IMR-90 (cell line): ENCODE results near the gene IFI27L1. TPM values are rescaled to one million over a fixed set of nuclear protein-coding genes. Genes with fewer than 3 reads are reported as not detected.

Source experiments
- ATAC-seq: fragments of 200-7000 bp; cut with Tn5 transposase; 2 replicates; pipeline ENCODE4 v1.9.1; 2020; ENCODE audit warnings: low read depth, mild to moderate bottlenecking, moderate library complexity
- BruUV-seq: library from RNA; stranded (reverse); fragments of 400-500 nt; replicated peaks from 2 replicates; lab custom pipeline; 2021; lab: Mats Ljungman, UMichigan
- CTCF ChIA-PET: fragments of 300-600 bp; formaldehyde crosslinking; extraction: SDS; loops from one replicate; lab custom pipeline; 2021; ENCODE audit warnings: antibody characterized with exemption; lab: Yijun Ruan, JAX
- POLR2A ChIA-PET: fragments of 300-600 bp; sonication (Branson Sonifier 250); formaldehyde crosslinking; loops from one replicate; lab custom pipeline; 2022; ENCODE audit warnings: antibody characterized with exemption; ENCODE audit not compliant: unreplicated experiment; lab: Charles Lee
- DNase-seq: peaks from one replicate; pipeline ENCODE4 v3.0.0; 2013
- H2AFZ ChIP-seq: replicated peaks from 2 replicates; pipeline ENCODE3; 2013; ENCODE audit warnings: low read length, mild to moderate bottlenecking; ENCODE audit not compliant: poor library complexity
- H2AK5ac ChIP-seq: 2 replicates; pipeline ENCODE4 v1.6.1; 2013; ENCODE audit warnings: low read depth, low read length, inconsistent platforms
- H2AK9ac ChIP-seq: replicated peaks from 2 replicates; pipeline ENCODE3; 2013; ENCODE audit warnings: mild to moderate bottlenecking, low read depth, low read length, moderate library complexity; ENCODE audit not compliant: poor library complexity
- H2BK120ac ChIP-seq: 2 replicates; pipeline ENCODE4 v1.6.1; 2013; ENCODE audit warnings: low read depth, low read length, inconsistent platforms
- H2BK15ac ChIP-seq: 3 replicates; pipeline ENCODE4 v1.6.1; 2013; ENCODE audit warnings: low read depth, low read length, inconsistent platforms
- H2BK20ac ChIP-seq: 2 replicates; pipeline ENCODE4 v1.6.1; 2013; ENCODE audit warnings: low read depth, mild to moderate bottlenecking, inconsistent platforms, low read length, moderate library complexity
- H2BK5ac ChIP-seq: 2 replicates; pipeline ENCODE4 v1.6.1; 2013; ENCODE audit warnings: mild to moderate bottlenecking, low read depth, low read length, inconsistent platforms; ENCODE audit not compliant: poor library complexity, severe bottlenecking
- H3K14ac ChIP-seq: replicated peaks from 2 replicates; pipeline ENCODE4 v1.6.1; 2013; ENCODE audit warnings: low read depth, low read length, inconsistent platforms
- H3K18ac ChIP-seq: 2 replicates; pipeline ENCODE4 v1.6.1; 2013; ENCODE audit warnings: low read depth, low read length, control low read depth
- H3K23ac ChIP-seq: 2 replicates; pipeline ENCODE4 v1.6.1; 2013; ENCODE audit warnings: low read depth, low read length, inconsistent platforms
- H3K27ac ChIP-seq: 2 replicates; pipeline ENCODE4 v1.5.1; 2013; ENCODE audit warnings: mild to moderate bottlenecking, control low read depth, low read length; ENCODE audit not compliant: insufficient read depth
- H3K27me3 ChIP-seq: 2 replicates; pipeline ENCODE4 v1.6.1; 2013; ENCODE audit warnings: low read length; ENCODE audit not compliant: control insufficient read depth, insufficient read depth
- H3K36me3 ChIP-seq: 2 replicates; pipeline ENCODE4 v1.6.1; 2013; ENCODE audit warnings: low read length, mixed read lengths; ENCODE audit not compliant: control insufficient read depth, insufficient read depth
- H3K4ac ChIP-seq: 2 replicates; pipeline ENCODE4 v1.6.1; 2013; ENCODE audit warnings: low read depth, low read length, inconsistent platforms
- H3K4me1 ChIP-seq: 2 replicates; pipeline ENCODE4 v1.6.1; 2013; ENCODE audit warnings: low read length, mixed read lengths; ENCODE audit not compliant: control insufficient read depth, insufficient read depth
- H3K4me2 ChIP-seq: 2 replicates; pipeline ENCODE4 v1.6.1; 2013; ENCODE audit warnings: low read depth, mild to moderate bottlenecking, control low read depth, low read length, moderate library complexity
- H3K4me3 ChIP-seq: 2 replicates; pipeline ENCODE4 v1.5.1; 2013; ENCODE audit warnings: low read depth, mild to moderate bottlenecking, control low read depth, low read length, moderate library complexity; ENCODE audit not compliant: insufficient read depth
- H3K56ac ChIP-seq: 2 replicates; pipeline ENCODE4 v1.6.1; 2013; ENCODE audit warnings: low read length, inconsistent platforms; ENCODE audit not compliant: insufficient read depth; ENCODE audit errors: extremely low read depth
- H3K79me1 ChIP-seq, 2 experiments: 2 replicates each; pipeline ENCODE4 v1.6.1; 2013; ENCODE audit warnings: low read length in 2 of 2, inconsistent platforms in 1 of 2, low read depth in 1 of 2
- H3K9ac ChIP-seq: 2 replicates; pipeline ENCODE4 v1.6.1; 2013; ENCODE audit warnings: low read depth, low read length, control low read depth
- H3K9me1 ChIP-seq: 2 replicates; pipeline ENCODE4 v1.6.1; 2013; ENCODE audit warnings: low read length, inconsistent platforms; ENCODE audit not compliant: insufficient read depth
- H3K9me3 ChIP-seq: 2 replicates; pipeline ENCODE4 v1.6.1; 2013; ENCODE audit warnings: low read length; ENCODE audit not compliant: control insufficient read depth, insufficient read depth
- H4K20me1 ChIP-seq: 2 replicates; pipeline ENCODE4 v1.6.1; 2013; ENCODE audit warnings: low read length, inconsistent platforms; ENCODE audit not compliant: insufficient read depth
- H4K5ac ChIP-seq: 2 replicates; pipeline ENCODE4 v1.6.1; 2013; ENCODE audit warnings: mild to moderate bottlenecking, low read depth, low read length, control low read depth
- H4K8ac ChIP-seq, 2 experiments: 2 replicates each; pipeline ENCODE4 v1.6.1; 2013; ENCODE audit warnings: low read depth in 2 of 2, low read length in 2 of 2, control low read depth in 1 of 2, inconsistent platforms in 1 of 2
- H4K91ac ChIP-seq: 2 replicates; pipeline ENCODE4 v1.6.1; 2013; ENCODE audit warnings: low read depth, low read length, inconsistent platforms; ENCODE audit not compliant: insufficient read depth
- BHLHE40 ChIP-seq: fragments of 150-350 bp; IDR thresholded peaks from 2 replicates; pipeline ENCODE4 v1.6.1; 2016; ENCODE audit warnings: mild to moderate bottlenecking, low read depth, low read length
- CEBPB ChIP-seq: IDR thresholded peaks from 2 replicates; pipeline ENCODE4 v1.6.1; 2012; ENCODE audit warnings: low read depth, low read length, improper control_type of control experiment
- ELK1 ChIP-seq: fragments of 150-350 bp; IDR thresholded peaks from 2 replicates; pipeline ENCODE4 v1.6.1; 2016; ENCODE audit warnings: low read depth, mild to moderate bottlenecking, low read length, moderate library complexity, borderline replicate concordance
- NFE2L2 ChIP-seq: fragments of 150-350 bp; IDR thresholded peaks from 2 replicates; pipeline ENCODE4 v1.6.1; 2016; ENCODE audit warnings: low read depth, mild to moderate bottlenecking, low read length
- RCOR1 ChIP-seq: IDR thresholded peaks from 2 replicates; pipeline ENCODE4 v1.6.1; 2012; ENCODE audit warnings: mild to moderate bottlenecking, low read length, improper control_type of control experiment; ENCODE audit not compliant: insufficient replicate concordance
- SMC3 ChIP-seq: fragments of 150-350 bp; IDR thresholded peaks from 2 replicates; pipeline ENCODE4 v1.6.1; 2016; ENCODE audit warnings: low read depth, mild to moderate bottlenecking, antibody characterized with exemption, low read length, moderate library complexity
- WGBS, 2 experiments: methylation state at CpG; one replicate each; pipeline versions ENCODE4 v1.1.5 to v1.1.7; 2013; ENCODE audit warnings: missing lambda C conversion rate in 2 of 2; ENCODE audit not compliant: insufficient read length in 1 of 2; ENCODE audit errors: extremely low coverage in 2 of 2; 5-methylcytosine and 5-hydroxymethylcytosine counted together
- dilution Hi-C: fragments of 300-500 bp; cut with HindIII; formaldehyde crosslinking; loops from one replicate; pipeline ENCODE4 v1.14.3; 2018; ENCODE audit warnings: low sequenced_read_pairs; ENCODE audit not compliant: unreplicated experiment
- in situ Hi-C: fragments of 300-500 bp; cut with MboI; formaldehyde crosslinking; loops from 3 replicates; pipeline ENCODE4 v1.14.3; 2019; ENCODE audit warnings: low sequenced_read_pairs, inconsistent platforms, mixed read lengths
- intact Hi-C: fragments of 100-400 bp; cut with micrococcal nuclease; formaldehyde crosslinking; loops from 2 replicates; pipeline ENCODE4 v1.10.0; 2022
- polyA plus RNA-seq, 3 experiments: library from polyadenylated mRNA; depleted of rRNA; stranded (reverse); fragments of >200 nt; gene quantifications; 2 replicates each; pipeline ENCODE4 v1.2.3, GENCODE V29; 2012; ENCODE audit warnings: low replicate concordance in 1 of 3
- total RNA-seq: library from RNA; depleted of rRNA; stranded (reverse); fragments of >200 nt; gene quantifications from 2 replicates; pipeline ENCODE4 v1.2.3, GENCODE V29; 2012

IFI27L1 gene
- total and polyA plus RNA-seq, 2 of the 4 experiments (the other 2 are of a cell fraction) = 13.3 to 24.3 TPM

GRCh38 chr14:94054936-94055335, 26.2 kb upstream of the IFI27L1 start:
- dilution Hi-C loops = no loop called here
- Histone ChIP-seq H3K9ac (no peak overlapping the region), H2BK120ac (no peak overlapping the region), H3K4me3 (no peak overlapping the region), H3K79me1 (peaks cover 20 to 28% of the 10 kb centered on the region in 2 experiments), H3K4ac (no peak overlapping the region), H4K20me1 (0 out of 2 replicates have a peak, but pooled peaks cover 4% of the 10 kb centered on the region), H2AK5ac (no peak overlapping the region), H3K23ac (no peak overlapping the region), H2BK15ac (no peak overlapping the region), H3K56ac (no peak overlapping the region), H4K91ac (no peak overlapping the region), H2BK20ac (no peak overlapping the region), H3K18ac (no peak overlapping the region), H2AFZ (no peak overlapping the region), H3K4me1 (no peaks in the 10 kb centered on the region), H3K36me3 (peaks cover 73% of the 10 kb centered on the region), H3K9me3 (no peaks in the 10 kb centered on the region), H3K14ac (no peak overlapping the region), H3K27ac (no peak overlapping the region), H3K4me2 (no peak overlapping the region), H3K9me1 (no peaks in the 10 kb centered on the region; the same call in 1 of the 2 replicates), H2BK5ac (no peak overlapping the region), H2AK9ac (no peak overlapping the region), H4K8ac (no peak overlapping the region), H3K27me3 (no peaks in the 10 kb centered on the region), H4K5ac (no peak overlapping the region)
- BruUV-seq = no TSS peak
- TF ChIP-seq BHLHE40 (no peak), RCOR1 (no peak), NFE2L2 (no peak), CEBPB (no peak), ELK1 (no peak), SMC3 (no peak)
- ChIA-PET POLR2A (no interaction called here), CTCF (interaction anchor here (5.3 kb wide), 1 partner anchor 82 kb away, joined by 35 read pairs; no protein-coding TSS in a partner anchor)
- DNase-seq (no peak), ATAC-seq (no peak)
- 98% methylated on average over 7 of the region's 7 CpGs; no CpG with 5 or more reads in 1 of the 2 experiments for WGBS, 2 experiments
- intact Hi-C loops = no loop called here
- in situ Hi-C loops = no loop called here
